Liver (tissue), 9 donors: ENCODE measurements around the gene CACHD1. TPM values are rescaled to one million over a fixed set of nuclear protein-coding genes. Genes with fewer than 3 reads are reported as not detected.

Experiments used
- DNase-seq: peaks from one replicate; pipeline ENCODE4 v3.0.0-alpha.2; 2017; ENCODE audit warnings: low spot score
- H3K27ac ChIP-seq, 2 donors: one replicate each; pipeline ENCODE4 v1.7.0; 2013; ENCODE audit warnings: inconsistent platforms in 2 of 2, low read length in 2 of 2, control low read depth in 1 of 2, low read depth in 1 of 2, mild to moderate bottlenecking in 1 of 2
- H3K27me3 ChIP-seq, 4 donors: one replicate each; pipeline versions ENCODE4 v1.6.1 to v1.7.0; 2013; ENCODE audit warnings: low read length in 3 of 4, inconsistent platforms in 1 of 4, mild to moderate bottlenecking in 1 of 4, moderate library complexity in 1 of 4; ENCODE audit not compliant: control insufficient read depth in 4 of 4, insufficient read depth in 4 of 4
- H3K36me3 ChIP-seq, 4 donors: one replicate each; pipeline versions ENCODE4 v1.6.1 to v1.7.0; 2013; ENCODE audit warnings: low read length in 3 of 4, mild to moderate bottlenecking in 3 of 4, low read depth in 1 of 4, moderate library complexity in 1 of 4; ENCODE audit not compliant: control insufficient read depth in 4 of 4, insufficient read depth in 3 of 4
- H3K4me1 ChIP-seq, 4 donors: one replicate each; pipeline versions ENCODE4 v1.6.1 to v1.7.0; 2013; ENCODE audit warnings: low read length in 3 of 4, mild to moderate bottlenecking in 3 of 4, moderate library complexity in 1 of 4; ENCODE audit not compliant: control insufficient read depth in 4 of 4, insufficient read depth in 4 of 4
- H3K4me3 ChIP-seq, 3 donors: one replicate each; pipeline versions ENCODE4 v1.6.1 to v1.7.0; 2013; ENCODE audit warnings: low read length in 3 of 3, control low read depth in 1 of 3, low read depth in 1 of 3, mild to moderate bottlenecking in 1 of 3
- H3K9ac ChIP-seq, 2 donors: one replicate each; pipeline ENCODE4 v1.7.0; 2013; ENCODE audit warnings: low read length in 2 of 2, mild to moderate bottlenecking in 2 of 2, moderate library complexity in 2 of 2, control low read depth in 1 of 2, low read depth in 1 of 2
- H3K9me3 ChIP-seq, 4 donors: one replicate each; pipeline versions ENCODE4 v1.6.1 to v1.7.0; 2013; ENCODE audit warnings: low read length in 3 of 4; ENCODE audit not compliant: control insufficient read depth in 4 of 4
- CTCF ChIP-seq: fragments of 150-350 bp; IDR thresholded peaks from 2 replicates; pipeline ENCODE4 v1.5.1; 2017; ENCODE audit warnings: improper control_type of control experiment, low read depth, low read length; ENCODE audit not compliant: missing input control
- EGR1 ChIP-seq, 2 donors: IDR thresholded peaks; 2 replicates each; pipeline ENCODE4 v1.6.1; 2016 to 2018; ENCODE audit warnings: antibody characterized with exemption in 2 of 2, low read depth in 2 of 2
- FOXA1 ChIP-seq: IDR thresholded peaks from 2 replicates; pipeline ENCODE4 v1.6.1; 2016; ENCODE audit warnings: antibody characterized with exemption
- FOXA2 ChIP-seq: IDR thresholded peaks from 2 replicates; pipeline ENCODE4 v1.6.1; 2016; ENCODE audit warnings: antibody characterized with exemption
- GABPA ChIP-seq, 2 donors: IDR thresholded peaks in 1 of 2; conservative IDR thresholded peaks in 1 of 2; 2 replicates each; pipeline ENCODE4 v1.6.1; 2016; ENCODE audit warnings: antibody characterized with exemption in 2 of 2, mild to moderate bottlenecking in 1 of 2, moderate library complexity in 1 of 2
- HNF4A ChIP-seq, 2 donors: conservative IDR thresholded peaks; 2 replicates each; pipeline ENCODE4 v1.6.1; 2016; ENCODE audit warnings: antibody characterized with exemption in 2 of 2, mild to moderate bottlenecking in 2 of 2
- HNF4G ChIP-seq: IDR thresholded peaks from 2 replicates; pipeline ENCODE4 v1.6.1; 2016; ENCODE audit warnings: antibody characterized with exemption
- JUND ChIP-seq, 2 donors: IDR thresholded peaks; 2 replicates each; pipeline ENCODE4 v1.6.1; 2016; ENCODE audit warnings: antibody characterized with exemption in 2 of 2
- NR2F2 ChIP-seq: IDR thresholded peaks from 2 replicates; pipeline ENCODE4 v1.6.1; 2016; ENCODE audit warnings: antibody characterized with exemption
- RAD21 ChIP-seq, 2 donors: IDR thresholded peaks; 2 replicates each; pipeline ENCODE4 v1.6.1; 2016; ENCODE audit warnings: antibody characterized with exemption in 2 of 2, mild to moderate bottlenecking in 2 of 2
- RXRA ChIP-seq, 2 donors: IDR thresholded peaks; 2 replicates each; pipeline ENCODE4 v1.6.1; 2017 to 2018; ENCODE audit warnings: antibody characterized with exemption in 2 of 2, mild to moderate bottlenecking in 1 of 2
- SP1 ChIP-seq: IDR thresholded peaks from 2 replicates; pipeline ENCODE4 v1.6.1; 2018; ENCODE audit warnings: antibody characterized with exemption, mild to moderate bottlenecking
- TAF1 ChIP-seq: conservative IDR thresholded peaks from 2 replicates; pipeline ENCODE4 v1.6.1; 2016; ENCODE audit warnings: antibody characterized with exemption, mild to moderate bottlenecking
- YY1 ChIP-seq: IDR thresholded peaks from 2 replicates; pipeline ENCODE4 v1.6.1; 2016; ENCODE audit warnings: antibody characterized with exemption, mild to moderate bottlenecking
- WGBS: extraction: QIAGEN DNeasy Blood & Tissue Kit; methylation state at CpG from one replicate; pipeline ENCODE4 v1.1.7; 2013; 5-methylcytosine and 5-hydroxymethylcytosine counted together
- polyA plus RNA-seq, 2 donors: library from polyadenylated mRNA; stranded (reverse) in 1 of 2; unstranded in 1 of 2; fragments of 200-250 nt in 1 of 2; fragments of >200 nt in 1 of 2; fragmentation: Nextera tagmentation in 1 of 2; extraction: Ambion mirVana in 1 of 2; gene quantifications; one replicate each; pipeline versions ENCODE4 v1.2.1 to v1.2.3, GENCODE V29; 2013 to 2015
- total RNA-seq, 2 donors: library from RNA; depleted of rRNA; stranded (reverse); fragments of >200 nt; gene quantifications; one replicate each; pipeline ENCODE4 v1.2.3, GENCODE V29; 2014
- TF ChIP-seq, protein P1 (sequence below): IDR thresholded peaks from 2 replicates; pipeline ENCODE4 v1.6.1; 2016; ENCODE audit warnings: antibody characterized with exemption
- TF ChIP-seq, protein P2 (sequence below): IDR thresholded peaks from 2 replicates; pipeline ENCODE4 v1.6.1; 2016; ENCODE audit warnings: antibody characterized with exemption
- donor health status: healthy.
- donor health status: healthy.
- donor health status: healthy.
- donor health status: healthy.
- donor health status: healthy.

The CACHD1 gene
- total and polyA plus RNA-seq, 4 donors = 0.68 to 4.2 (median 2.3) TPM

- no peak for TF ChIP-seq JUND (IDR thresholded peaks at IDR 0.05)
- TF ChIP-seq, protein P1, sequence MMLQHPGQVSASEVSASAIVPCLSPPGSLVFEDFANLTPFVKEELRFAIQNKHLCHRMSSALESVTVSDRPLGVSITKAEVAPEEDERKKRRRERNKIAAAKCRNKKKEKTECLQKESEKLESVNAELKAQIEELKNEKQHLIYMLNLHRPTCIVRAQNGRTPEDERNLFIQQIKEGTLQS = no peak
- no peak for TF ChIP-seq HNF4A (conservative IDR thresholded peaks at IDR 0.05)
- no peak for TF ChIP-seq CTCF
These were observed 129.3 kb downstream of the CACHD1 start (continued) for GRCh38 chr1:64599242-64599641.

- Histone ChIP-seq H3K27me3 (no peaks in the 10 kb centered on the region), H3K27ac (no peak overlapping the region), H3K36me3 (no peaks in the 10 kb centered on the region), H3K4me1 (no peaks in the 10 kb centered on the region), H3K9me3 (no peaks in the 10 kb centered on the region), H3K9ac (no peak overlapping the region), H3K4me3 (no peak overlapping the region)
- no peak for TF ChIP-seq YY1
- TF ChIP-seq CTCF = no peak
- no peak for TF ChIP-seq TAF1
- peak in 1 of 2 donors; percentile 24 for TF ChIP-seq RAD21 (IDR thresholded peaks at IDR 0.05)
- no peak for DNase-seq
- WGBS = 24% methylated on average over 3 of the region's 3 CpGs
These were observed 131.3 kb downstream of the CACHD1 start for GRCh38 chr1:64601207-64601606.

DNA sequence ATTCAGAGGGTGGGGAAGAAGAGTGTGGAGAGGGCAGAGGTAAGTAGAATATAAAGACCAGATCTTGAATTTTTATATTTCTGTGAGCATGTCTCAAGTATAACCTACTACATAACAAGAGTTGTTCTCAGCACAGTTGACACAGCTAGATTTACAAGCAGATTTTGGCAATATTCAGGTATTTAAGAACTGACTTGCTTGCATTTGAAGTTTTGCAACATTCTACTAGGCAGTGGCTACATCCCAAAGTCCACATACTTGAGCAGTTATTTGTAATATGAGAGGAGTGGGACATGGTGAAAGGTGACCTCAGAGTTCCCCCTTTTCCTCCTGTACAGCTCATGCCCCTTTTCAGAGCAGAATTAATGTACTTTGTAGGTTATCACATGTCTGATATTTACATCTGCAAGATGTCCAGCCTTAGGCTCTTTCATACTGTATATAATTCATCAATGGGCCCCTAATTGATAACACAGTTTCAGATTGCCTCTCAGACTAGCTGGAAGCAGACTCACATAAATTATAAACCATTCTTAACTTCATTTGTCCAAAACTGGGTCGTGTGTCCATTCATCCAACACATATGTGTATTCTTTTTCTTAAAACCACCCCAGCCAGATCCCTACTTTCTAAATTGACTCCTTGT is 138.2 kb downstream of the CACHD1 start:
- H3K9me3 ChIP-seq = peaks cover 0 to 1% (median 0%) of the 10 kb centered on the region in 4 donors
- DNase-seq = no peak
- no peaks in the 10 kb centered on the region for H3K36me3 ChIP-seq
- no peak overlapping the region for H3K4me3 ChIP-seq
- H3K27me3 ChIP-seq = no peaks in the 10 kb centered on the region
- no peak overlapping the region for H3K9ac ChIP-seq
- no peaks in the 10 kb centered on the region for H3K4me1 ChIP-seq
- TF ChIP-seq, protein P2, sequence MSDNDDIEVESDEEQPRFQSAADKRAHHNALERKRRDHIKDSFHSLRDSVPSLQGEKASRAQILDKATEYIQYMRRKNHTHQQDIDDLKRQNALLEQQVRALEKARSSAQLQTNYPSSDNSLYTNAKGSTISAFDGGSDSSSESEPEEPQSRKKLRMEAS = no peak
- TF ChIP-seq FOXA2 (no peak), NR2F2 (no peak), RXRA (IDR thresholded peaks at IDR 0.05) (no peak), HNF4G (no peak), YY1 (no peak), HNF4A (conservative IDR thresholded peaks at IDR 0.05) (no peak), EGR1 (IDR thresholded peaks at IDR 0.05; ENCODE audit: low read depth in 2 of 2) (no peak), GABPA (IDR thresholded peaks at IDR 0.05 in 1 of 2, conservative IDR thresholded peaks at IDR 0.05 in 1 of 2) (no peak), RAD21 (IDR thresholded peaks at IDR 0.05) (no peak), FOXA1 (no peak), SP1 (no peak), CTCF (no peak), JUND (IDR thresholded peaks at IDR 0.05) (no peak)
- whole genome bisulfite sequencing = 79% methylated on average over 1 of the region's 1 CpG
- no peak overlapping the region for H3K27ac ChIP-seq
